A673 (cell line): ENCODE data around the gene METTL8. TPM values are rescaled to one million over a fixed set of nuclear protein-coding genes. Genes with fewer than 3 reads are reported as not detected.

Experiments used
- BruUV-seq: library from RNA; stranded (reverse); fragments of 400-500 nt; replicated peaks from 2 replicates; lab custom pipeline; 2021; lab: Mats Ljungman, UMichigan
- CTCF ChIA-PET: fragments of 300-600 bp; sonication (Branson Sonifier 250); formaldehyde crosslinking; loops from one replicate; lab custom pipeline; 2022; ENCODE audit warnings: antibody characterized with exemption; lab: Charles Lee
- POLR2A ChIA-PET: fragments of 300-600 bp; sonication (Branson Sonifier 250); formaldehyde crosslinking; loops from one replicate; lab custom pipeline; 2022; ENCODE audit warnings: antibody characterized with exemption; ENCODE audit not compliant: low non-redundant PET; lab: Charles Lee
- DNase-seq: peaks from one replicate; pipeline ENCODE4 v3.0.0-alpha.2; 2015; ENCODE audit warnings: low spot score
- H3K27ac ChIP-seq: fragments of 200-600 bp; sonication (generic); 2 replicates; pipeline ENCODE4 v1.5.1; 2016; ENCODE audit warnings: mixed run types, low read depth, mild to moderate bottlenecking, mixed read lengths, antibody characterized with exemption, low read length; ENCODE audit not compliant: poor library complexity, severe bottlenecking
- H3K27me3 ChIP-seq: fragments of 200-600 bp; sonication (generic); replicated peaks from 2 replicates; pipeline ENCODE4 v1.6.1; 2017; ENCODE audit warnings: mixed run types, low read depth, mild to moderate bottlenecking, mixed read lengths, antibody characterized with exemption, low read length; ENCODE audit not compliant: insufficient read depth, poor library complexity
- H3K36me3 ChIP-seq: fragments of 200-600 bp; sonication (generic); 2 replicates; pipeline ENCODE4 v1.6.1; 2016; ENCODE audit warnings: mixed run types, mild to moderate bottlenecking, mixed read lengths, antibody characterized with exemption, low read length; ENCODE audit not compliant: insufficient read depth, poor library complexity, severe bottlenecking
- H3K4me1 ChIP-seq: fragments of 200-600 bp; sonication (generic); 2 replicates; pipeline ENCODE4 v1.6.1; 2017; ENCODE audit warnings: mixed run types, mild to moderate bottlenecking, mixed read lengths, antibody characterized with exemption, low read length; ENCODE audit not compliant: insufficient read depth, poor library complexity, severe bottlenecking
- H3K4me3 ChIP-seq: fragments of 200-600 bp; sonication (generic); 2 replicates; pipeline ENCODE4 v1.5.1; 2016; ENCODE audit warnings: low read depth, mixed run types, mild to moderate bottlenecking, mixed read lengths, low read length; ENCODE audit not compliant: poor library complexity, severe bottlenecking
- H3K9me3 ChIP-seq: fragments of 200-600 bp; sonication (generic); 2 replicates; pipeline ENCODE4 v1.6.1; 2016; ENCODE audit warnings: mixed run types, low read depth, mild to moderate bottlenecking, mixed read lengths, antibody characterized with exemption, low read length; ENCODE audit not compliant: poor library complexity, severe bottlenecking
- CTCF ChIP-seq: fragments of 300-800, 200-600 bp; sonication (generic); conservative IDR thresholded peaks from 2 replicates; pipeline ENCODE4 v1.5.1; 2017; ENCODE audit warnings: low read depth, mild to moderate bottlenecking, antibody characterized with exemption, low read length, moderate library complexity, mixed read lengths
- EZH2 ChIP-seq: fragments of 200-600 bp; sonication (generic); IDR thresholded peaks from 2 replicates; pipeline ENCODE4 v1.6.1; 2017; ENCODE audit warnings: borderline replicate concordance, low read depth, mild to moderate bottlenecking, mixed read lengths, antibody characterized with exemption, low read length; ENCODE audit not compliant: poor library complexity, severe bottlenecking
- intact Hi-C: fragments of 100-400 bp; cut with micrococcal nuclease; formaldehyde crosslinking; loops from one replicate; pipeline ENCODE4 v1.10.0; 2022; ENCODE audit not compliant: unreplicated experiment
- total RNA-seq: library from RNA; stranded (reverse); gene quantifications from 2 replicates; pipeline ENCODE4 v1.2.3, GENCODE V29; 2021

Gene METTL8
- total RNA-seq, 1 experiment from 2014 or later, result 33.5 TPM

DNA sequence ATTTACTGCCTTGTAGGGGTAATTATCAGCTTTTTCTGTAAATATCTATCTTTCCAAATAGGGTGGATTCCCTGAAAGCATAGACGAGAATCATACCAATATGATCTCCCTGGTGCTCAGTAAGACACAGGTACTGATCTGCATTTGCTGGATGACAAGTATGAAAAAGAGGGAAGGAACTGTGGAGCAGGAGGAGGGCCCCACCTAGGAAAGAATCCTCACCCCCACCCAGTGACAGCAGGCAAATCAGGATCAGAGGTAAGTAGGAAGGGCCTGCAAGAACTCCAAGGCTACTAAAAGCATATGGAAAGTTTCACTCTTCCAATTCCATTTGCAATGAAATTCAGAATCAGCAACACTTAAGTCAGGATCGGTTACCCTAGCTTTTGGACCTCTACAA is 42.3 kb downstream of the METTL8 start:
- Histone ChIP-seq H3K27me3 (no peaks in the 10 kb centered on the region), H3K9me3 (no peaks in the 10 kb centered on the region), H3K36me3 (no peaks in the 10 kb centered on the region), H3K4me1 (no peaks in the 10 kb centered on the region), H3K4me3 (no peak overlapping the region), H3K27ac (no peak overlapping the region)
- BruUV-seq, result no TSS peak
- DNase-seq, result no peak
- TF ChIP-seq EZH2 (no peak), CTCF (no peak)
- intact Hi-C loops, result no loop called here
- POLR2A ChIA-PET, result no interaction called here
- CTCF ChIA-PET, result no interaction called here

- ChIA-PET POLR2A (no interaction called here), CTCF (no interaction called here)
- Histone ChIP-seq H3K27ac (no peak overlapping the region), H3K4me1 (no peaks in the 10 kb centered on the region), H3K36me3 (no peaks in the 10 kb centered on the region), H3K4me3 (no peak overlapping the region), H3K9me3 (no peaks in the 10 kb centered on the region), H3K27me3 (no peaks in the 10 kb centered on the region)
- intact Hi-C loops, result no loop called here
- no TSS peak for BruUV-seq
- no peak for TF ChIP-seq CTCF
- TF ChIP-seq EZH2, result no peak
- no peak for DNase-seq
Measured at GRCh38 chr2:171390941-171391516, 42.8 kb downstream of the METTL8 start.

- no peaks in the 10 kb centered on the region for H3K4me1 ChIP-seq
- no TSS peak for BruUV-seq
- H3K9me3 ChIP-seq, result no peaks in the 10 kb centered on the region
- H3K36me3 ChIP-seq, result no peaks in the 10 kb centered on the region
- ChIA-PET POLR2A (no interaction called here), CTCF (no interaction called here)
- intact Hi-C loops, result no loop called here
- no peaks in the 10 kb centered on the region for H3K27me3 ChIP-seq
- H3K4me3 ChIP-seq, result no peak overlapping the region
- TF ChIP-seq CTCF (no peak), EZH2 (no peak)
- no peak for DNase-seq
- H3K27ac ChIP-seq, result no peak overlapping the region
Measured at GRCh38 chr2:171389780-171390179, 44.0 kb downstream of the METTL8 start.
